Stimulated activated CD4-positive, alpha-beta T cell treated with anti-CD3 and anti-CD28 coated beads, Interleukin-12 subunit alpha, Interleukin-12 subunit beta, amount 100 ng/mL, for 24 hours (primary cell): ENCODE results near the gene HEXIM1.
A peak's percentile ranks its signal among the peaks of the same experiment; 100 is the strongest.

Source experiments
- DNase-seq, 2 experiments: peaks; one replicate each; pipeline ENCODE4 v3.0.0-alpha.2; 2020; ENCODE audit warnings: low read depth in 2 of 2

HEXIM1 gene

GRCh38 chr17:45172232-45172540 lies 23.9 kb downstream of the HEXIM1 start:
- no peak for DNase-seq

GRCh38 chr17:45172541-45173286 lies 24.4 kb downstream of the HEXIM1 start:
- peak; percentile 30 to 33 for DNase-seq

DNA sequence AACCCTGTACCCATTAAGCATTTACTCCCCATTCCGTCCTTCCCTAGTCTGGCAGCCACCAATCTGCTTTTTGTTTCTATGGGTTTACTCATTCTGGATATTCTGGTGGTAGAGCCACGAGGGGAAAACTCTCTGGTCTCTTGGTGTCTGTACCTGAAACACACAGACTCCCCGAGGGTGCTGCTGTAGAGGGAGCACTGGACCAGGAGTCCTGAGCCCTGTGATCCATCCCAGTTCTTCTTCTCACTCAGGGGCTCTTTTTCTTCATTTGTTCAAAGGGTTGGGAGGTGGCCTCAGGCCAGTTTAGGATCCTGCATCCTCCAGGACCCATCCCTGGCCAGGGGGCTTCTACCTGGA lies 27.5 kb downstream of the HEXIM1 start:
- no peak for DNase-seq

- DNase-seq, result no peak
These were observed 29.3 kb downstream of the HEXIM1 start for GRCh38 chr17:45177563-45177962.

- DNase-seq, result no peak
These were observed 35.9 kb downstream of the HEXIM1 start for GRCh38 chr17:45184144-45184543.

DNA sequence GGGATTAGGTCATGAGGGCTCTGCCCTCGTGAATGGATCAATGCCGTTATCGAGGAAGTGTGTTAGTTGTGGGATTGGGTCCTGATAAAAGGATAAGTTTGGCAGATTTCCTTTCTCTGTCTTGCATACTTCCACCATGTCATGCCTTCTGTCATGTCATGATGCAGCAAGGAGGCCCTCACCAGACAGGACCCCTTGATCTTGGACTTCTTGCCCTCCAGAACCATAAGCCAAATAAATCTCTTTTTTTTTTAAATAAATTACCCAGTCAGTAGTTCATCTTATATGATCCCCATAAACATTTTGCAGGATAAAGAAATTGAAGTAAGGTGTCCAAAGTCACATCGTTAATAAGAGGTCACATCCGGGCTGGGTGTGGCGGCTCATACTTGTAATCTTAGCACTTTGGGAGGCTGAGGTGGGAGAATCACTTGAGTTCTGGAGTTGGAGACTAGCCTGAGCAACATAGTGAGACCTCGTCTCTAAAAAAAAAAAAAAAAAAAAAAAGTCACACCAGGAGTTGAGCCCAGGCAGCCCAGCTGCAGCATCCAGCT lies 38.6 kb downstream of the HEXIM1 start:
- no peak for DNase-seq

- DNase-seq, result no peak
These were observed 40.7 kb downstream of the HEXIM1 start for GRCh38 chr17:45189009-45189408.

- no peak for DNase-seq
These were observed 42.4 kb downstream of the HEXIM1 start for GRCh38 chr17:45190503-45191255.

GRCh38 chr17:45195424-45195823 lies 47.1 kb downstream of the HEXIM1 start:
- DNase-seq, result no peak

DNA sequence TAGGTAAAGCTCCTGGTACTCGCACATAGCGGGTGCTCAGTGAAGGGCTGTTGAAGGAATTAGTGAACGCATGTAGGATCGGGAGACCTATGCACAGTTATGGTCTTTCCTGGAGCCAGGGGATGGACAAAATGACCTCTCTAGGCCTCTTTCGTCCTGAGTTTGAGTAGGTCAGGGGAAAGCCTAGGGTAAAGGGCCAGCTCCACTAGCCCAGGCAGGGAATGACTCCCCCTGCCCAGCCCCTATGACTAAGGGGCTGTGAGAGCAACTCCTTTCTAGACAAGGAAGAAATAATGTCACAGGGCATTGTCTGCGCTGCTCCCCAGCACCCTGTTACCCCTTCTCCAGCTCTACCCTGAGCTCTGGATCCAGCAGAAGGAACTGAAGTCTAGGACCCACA lies 48.8 kb downstream of the HEXIM1 start:
- DNase-seq, result no peak

- DNase-seq, result peak; percentile 74 to 90
These were observed 49.5 kb downstream of the HEXIM1 start for GRCh38 chr17:45197555-45198334.

DNA sequence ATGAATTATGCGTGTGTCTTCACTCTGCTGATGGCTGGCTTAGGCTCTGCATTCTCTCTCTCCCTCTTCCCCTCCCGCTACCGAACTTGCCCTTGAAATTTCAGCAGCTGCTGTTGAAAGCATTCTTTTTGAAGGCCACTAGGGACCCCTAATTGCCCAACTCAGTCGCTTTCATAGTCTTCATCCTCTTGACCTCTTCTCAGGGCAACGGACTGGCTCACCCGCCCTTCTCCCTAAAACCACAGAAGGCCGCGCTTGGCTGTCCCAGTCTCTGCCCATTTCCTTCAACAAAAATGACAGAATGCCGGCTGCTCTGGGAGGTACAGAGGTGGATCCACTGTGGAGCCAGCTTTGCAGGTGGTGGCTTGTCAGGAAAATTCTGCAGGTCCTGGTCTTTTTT lies 52.4 kb downstream of the HEXIM1 start:
- DNase-seq, result no peak

DNA sequence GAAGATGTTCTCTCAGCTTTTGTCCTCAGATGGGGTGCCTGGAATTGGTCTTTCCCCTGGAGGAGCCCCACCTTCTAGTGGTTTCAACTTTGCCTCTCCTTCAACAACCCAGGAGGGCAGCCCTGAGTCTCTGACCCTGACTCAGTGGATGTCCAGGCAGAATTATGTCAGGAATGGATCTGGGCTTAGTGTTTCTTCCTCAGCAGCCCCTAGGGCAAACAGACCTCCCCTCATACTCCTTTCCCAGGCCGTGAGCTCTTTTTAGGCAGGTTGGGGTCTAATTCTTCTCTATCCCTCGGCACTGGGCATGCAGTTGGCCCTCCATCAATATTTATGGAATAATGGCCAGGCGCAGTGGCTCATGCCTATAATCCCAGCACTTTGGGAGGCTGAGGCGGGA lies 53.2 kb downstream of the HEXIM1 start:
- DNase-seq, result no peak
